Choroid plexus epithelial cell (primary cell): ENCODE data around the gene EYS.
"Not testable (repeated sequence)": the region's sequence is repeated elsewhere in the genome, so short reads cannot be mapped to it uniquely, and the experiment has no call there.

ENCODE experiments used
- DNase-seq: peaks from one replicate; pipeline ENCODE4 v3.0.0-alpha.2; 2010; ENCODE audit warnings: low read depth
- H3K4me3 ChIP-seq: 2 replicates; pipeline ENCODE4 v1.5.1; 2011; ENCODE audit warnings: low read depth, mild to moderate bottlenecking, control low read depth, low read length, moderate library complexity
- CTCF ChIP-seq: conservative IDR thresholded peaks from 2 replicates; pipeline ENCODE4 v1.5.1; 2011; ENCODE audit warnings: low read depth, mild to moderate bottlenecking, control low read depth, inconsistent platforms, low read length, moderate library complexity

Gene EYS

GRCh38 chr6:63740709-63741108 lies 1966.3 kb downstream of the EYS start:
- H3K4me3 ChIP-seq: no peak overlapping the region
- no peak for TF ChIP-seq CTCF
- DNase-seq: peak; percentile 79

- no peak for DNase-seq
- no peak overlapping the region for H3K4me3 ChIP-seq
- TF ChIP-seq CTCF: no peak
Observed at GRCh38 chr6:63739094-63739687, 1967.8 kb downstream of the EYS start.

- not testable (repeated sequence) for H3K4me3 ChIP-seq, DNase-seq
Observed at GRCh38 chr6:63738190-63738589, 1968.8 kb downstream of the EYS start.

- peak; percentile 27 for DNase-seq
- no peak overlapping the region for H3K4me3 ChIP-seq
- no peak for TF ChIP-seq CTCF
Observed at GRCh38 chr6:63734923-63735322, 1972.1 kb downstream of the EYS start.

- no peak for TF ChIP-seq CTCF
- peak; percentile 24 for DNase-seq
- H3K4me3 ChIP-seq: no peak overlapping the region
Observed at GRCh38 chr6:63732336-63732735, 1974.7 kb downstream of the EYS start.

GRCh38 chr6:63731930-63732329 lies 1975.1 kb downstream of the EYS start:
- peak; percentile 33 for DNase-seq
- no peak for TF ChIP-seq CTCF
- no peak overlapping the region for H3K4me3 ChIP-seq

GRCh38 chr6:63730311-63730710 lies 1976.7 kb downstream of the EYS start:
- H3K4me3 ChIP-seq: no peak overlapping the region
- DNase-seq: no peak
- no peak for TF ChIP-seq CTCF
